GM19240 (cell line): Measurements from ENCODE around the gene SCRN1.
A peak's percentile ranks its signal among the peaks of the same experiment; 100 is the strongest.

ENCODE experiments used
- DNase-seq: peaks from one replicate; pipeline ENCODE4 v3.0.0; 2011; ENCODE audit warnings: low spot score; ENCODE audit not compliant: insufficient read length

SCRN1 gene

GRCh38 chr7:30005464-30005863 lies 15.9 kb upstream of the SCRN1 start:
- DNase-seq: no peak

GRCh38 chr7:30003098-30003497 lies 13.5 kb upstream of the SCRN1 start:
- DNase-seq: no peak

- no peak for DNase-seq
Observed at GRCh38 chr7:30001998-30002397, 12.4 kb upstream of the SCRN1 start.

GRCh38 chr7:29998489-29998888 lies 8.9 kb upstream of the SCRN1 start:
- DNase-seq: no peak

- no peak for DNase-seq
Observed at GRCh38 chr7:29996321-29996720, 6.7 kb upstream of the SCRN1 start.

GRCh38 chr7:29995652-29996051 lies 6.1 kb upstream of the SCRN1 start:
- no peak for DNase-seq

- DNase-seq: no peak
Observed at GRCh38 chr7:29993140-29993539, 3.5 kb upstream of the SCRN1 start.

GRCh38 chr7:29991937-29992336 lies 2.3 kb upstream of the SCRN1 start:
- DNase-seq: no peak

GRCh38 chr7:29990931-29991330 lies 1.3 kb upstream of the SCRN1 start:
- DNase-seq: no peak

GRCh38 chr7:29988424-29989256 lies 961 bp downstream of the SCRN1 start:
- peak; percentile 19 for DNase-seq

- DNase-seq: no peak
Observed at GRCh38 chr7:29987811-29988317, 1.7 kb downstream of the SCRN1 start.

- no peak for DNase-seq
Observed at GRCh38 chr7:29987083-29987482, 2.5 kb downstream of the SCRN1 start.

GRCh38 chr7:29980151-29980550 lies 9.4 kb downstream of the SCRN1 start:
- DNase-seq: no peak

GRCh38 chr7:29977886-29978651 lies 11.5 kb downstream of the SCRN1 start:
- no peak for DNase-seq

GRCh38 chr7:29976673-29977415 lies 12.8 kb downstream of the SCRN1 start:
- no peak for DNase-seq

GRCh38 chr7:29976266-29976665 lies 13.3 kb downstream of the SCRN1 start:
- no peak for DNase-seq

GRCh38 chr7:29975561-29975960 lies 14.0 kb downstream of the SCRN1 start:
- no peak for DNase-seq

GRCh38 chr7:29974286-29974685 lies 15.3 kb downstream of the SCRN1 start:
- DNase-seq: no peak

- no peak for DNase-seq
Observed at GRCh38 chr7:29972315-29972669, 17.3 kb downstream of the SCRN1 start.

GRCh38 chr7:29971566-29972314 lies 17.9 kb downstream of the SCRN1 start:
- DNase-seq: no peak

- no peak for DNase-seq
Observed at GRCh38 chr7:29970158-29970557, 19.4 kb downstream of the SCRN1 start.
